ENCODE results near the gene POLR2L. TPM values are rescaled to one million over a fixed set of nuclear protein-coding genes. Genes with fewer than 3 reads are reported as not detected.

POLR2L gene
- polyA plus RNA-seq, 2 donors: 64.9 to 177 TPM

GRCh38 chr11:816433-816779 is 25.9 kb downstream of the POLR2L start:
- H3K36me3 ChIP-seq (ENCODE audit: control insufficient read depth in 2 of 2, insufficient read depth in 2 of 2, low read length in 1 of 2): peaks cover 9 to 23% of the 10 kb centered on the region in 2 donors
- H3K4me3 ChIP-seq (ENCODE audit: low read depth in 1 of 2, low read length in 2 of 2): no peak overlapping the region
- no peaks in the 10 kb centered on the region for H3K9me3 ChIP-seq (ENCODE audit: control insufficient read depth in 2 of 2, insufficient read depth in 1 of 2, low read depth in 1 of 2, low read length in 1 of 2)
- no peaks in the 10 kb centered on the region for H3K27me3 ChIP-seq (ENCODE audit: control insufficient read depth in 1 of 2, insufficient read depth in 2 of 2, low read length in 2 of 2)
- WGBS, 2 donors: 78 to 82% methylated on average over 11 of the region's 11 CpGs
- H3K4me1 ChIP-seq (ENCODE audit: control insufficient read depth in 2 of 2, insufficient read depth in 2 of 2, low read length in 1 of 2): peaks cover 9 to 23% of the 10 kb centered on the region in 2 donors
- no peak overlapping the region for H3K27ac ChIP-seq (ENCODE audit: low read depth in 2 of 2, low read length in 1 of 2)

GRCh38 chr11:815675-816432 is 26.5 kb downstream of the POLR2L start:
- WGBS, 2 donors: 83 to 84% methylated on average over 11 of the region's 11 CpGs
- no peaks in the 10 kb centered on the region for H3K9me3 ChIP-seq (ENCODE audit: control insufficient read depth in 2 of 2, insufficient read depth in 1 of 2, low read depth in 1 of 2, low read length in 1 of 2)
- H3K27me3 ChIP-seq (ENCODE audit: control insufficient read depth in 1 of 2, insufficient read depth in 2 of 2, low read length in 2 of 2): no peaks in the 10 kb centered on the region
- no peak overlapping the region for H3K27ac ChIP-seq (ENCODE audit: low read depth in 2 of 2, low read length in 1 of 2)
- peaks cover 4 to 18% of the 10 kb centered on the region in 2 donors for H3K4me1 ChIP-seq (ENCODE audit: control insufficient read depth in 2 of 2, insufficient read depth in 2 of 2, low read length in 1 of 2)
- peaks cover 9 to 25% of the 10 kb centered on the region in 2 donors for H3K36me3 ChIP-seq (ENCODE audit: control insufficient read depth in 2 of 2, insufficient read depth in 2 of 2, low read length in 1 of 2)
- no peak overlapping the region for H3K4me3 ChIP-seq (ENCODE audit: low read depth in 1 of 2, low read length in 2 of 2)

- H3K27me3 ChIP-seq (ENCODE audit: control insufficient read depth in 1 of 2, insufficient read depth in 2 of 2, low read length in 2 of 2): no peaks in the 10 kb centered on the region
Observed at GRCh38 chr11:813456-814096, 28.8 kb downstream of the POLR2L start.

GRCh38 chr11:813072-813455 is 29.3 kb downstream of the POLR2L start:
- Histone ChIP-seq H3K9me3 (ENCODE audit: control insufficient read depth in 2 of 2, insufficient read depth in 1 of 2, low read depth in 1 of 2, low read length in 1 of 2) (no peaks in the 10 kb centered on the region), H3K4me1 (ENCODE audit: control insufficient read depth in 2 of 2, insufficient read depth in 2 of 2, low read length in 1 of 2) (peaks cover 0 to 8% of the 10 kb centered on the region in 2 donors), H3K36me3 (ENCODE audit: control insufficient read depth in 2 of 2, insufficient read depth in 2 of 2, low read length in 1 of 2) (peaks cover 9 to 25% of the 10 kb centered on the region in 2 donors), H3K27ac (ENCODE audit: low read depth in 2 of 2, low read length in 1 of 2) (peak overlapping the region in 1 of 2 donors; percentile 0), H3K4me3 (ENCODE audit: low read depth in 1 of 2, low read length in 2 of 2) (no peak overlapping the region), H3K27me3 (ENCODE audit: control insufficient read depth in 1 of 2, insufficient read depth in 2 of 2, low read length in 2 of 2) (no peaks in the 10 kb centered on the region)
- 86 to 91% methylated on average over 6 of the region's 6 CpGs for WGBS, 2 donors

More at GRCh38 chr11:813456-814096, 28.8 kb downstream of the POLR2L start:
- H3K4me3 ChIP-seq (ENCODE audit: low read depth in 1 of 2, low read length in 2 of 2): no peak overlapping the region
- H3K27ac ChIP-seq (ENCODE audit: low read depth in 2 of 2, low read length in 1 of 2): peak overlapping the region in 1 of 2 donors; percentile 0
- 82 to 84% methylated on average over 9 of the region's 9 CpGs for WGBS, 2 donors
- peaks cover 0 to 11% of the 10 kb centered on the region in 2 donors for H3K4me1 ChIP-seq (ENCODE audit: control insufficient read depth in 2 of 2, insufficient read depth in 2 of 2, low read length in 1 of 2)
- H3K36me3 ChIP-seq (ENCODE audit: control insufficient read depth in 2 of 2, insufficient read depth in 2 of 2, low read length in 1 of 2): peaks cover 9 to 25% of the 10 kb centered on the region in 2 donors
- H3K9me3 ChIP-seq (ENCODE audit: control insufficient read depth in 2 of 2, insufficient read depth in 1 of 2, low read depth in 1 of 2, low read length in 1 of 2): no peaks in the 10 kb centered on the region

- Histone ChIP-seq H3K27me3 (ENCODE audit: control insufficient read depth in 1 of 2, insufficient read depth in 2 of 2, low read length in 2 of 2) (no peaks in the 10 kb centered on the region), H3K4me3 (ENCODE audit: low read depth in 1 of 2, low read length in 2 of 2) (no peak overlapping the region), H3K9me3 (ENCODE audit: control insufficient read depth in 2 of 2, insufficient read depth in 1 of 2, low read depth in 1 of 2, low read length in 1 of 2) (no peaks in the 10 kb centered on the region), H3K36me3 (ENCODE audit: control insufficient read depth in 2 of 2, insufficient read depth in 2 of 2, low read length in 1 of 2) (peaks cover 9 to 25% of the 10 kb centered on the region in 2 donors), H3K27ac (ENCODE audit: low read depth in 2 of 2, low read length in 1 of 2) (peak overlapping the region in 1 of 2 donors; percentile 13), H3K4me1 (ENCODE audit: control insufficient read depth in 2 of 2, insufficient read depth in 2 of 2, low read length in 1 of 2) (peaks cover 0 to 8% of the 10 kb centered on the region in 2 donors)
- WGBS, 2 donors: 83 to 88% methylated on average over 3 of the region's 3 CpGs
Observed at GRCh38 chr11:812390-812789, 29.9 kb downstream of the POLR2L start.

GRCh38 chr11:811446-812245 is 30.7 kb downstream of the POLR2L start:
- H3K36me3 ChIP-seq (ENCODE audit: control insufficient read depth in 2 of 2, insufficient read depth in 2 of 2, low read length in 1 of 2): peaks cover 9 to 25% of the 10 kb centered on the region in 2 donors
- WGBS, 2 donors: 64 to 66% methylated on average over 14 of the region's 14 CpGs

GRCh38 chr11:810040-810567 is 32.2 kb downstream of the POLR2L start:
- WGBS, 2 donors: 0 to 1% methylated on average over 36 to 55 of the region's 55 CpGs

More at GRCh38 chr11:811446-812245, 30.7 kb downstream of the POLR2L start:
- Histone ChIP-seq H3K9me3 (ENCODE audit: control insufficient read depth in 2 of 2, insufficient read depth in 1 of 2, low read depth in 1 of 2, low read length in 1 of 2) (no peaks in the 10 kb centered on the region), H3K27me3 (ENCODE audit: control insufficient read depth in 1 of 2, insufficient read depth in 2 of 2, low read length in 2 of 2) (no peaks in the 10 kb centered on the region), H3K4me1 (ENCODE audit: control insufficient read depth in 2 of 2, insufficient read depth in 2 of 2, low read length in 1 of 2) (peaks cover 0 to 8% of the 10 kb centered on the region in 2 donors), H3K4me3 (ENCODE audit: low read depth in 1 of 2, low read length in 2 of 2) (peak overlapping the region in 1 of 2 donors; percentile 97), H3K27ac (ENCODE audit: low read depth in 2 of 2, low read length in 1 of 2) (peak overlapping the region in 1 of 2 donors; percentile 13)

GRCh38 chr11:809287-810039 is 32.9 kb downstream of the POLR2L start, which contains the start of gene RPLP2:
RPLP2 (plus strand) TSS chr11:809967; CDS start chr11:810235, 268 bp downstream.
- peaks cover 9 to 25% of the 10 kb centered on the region in 2 donors for H3K36me3 ChIP-seq (ENCODE audit: control insufficient read depth in 2 of 2, insufficient read depth in 2 of 2, low read length in 1 of 2)
- no peaks in the 10 kb centered on the region for H3K27me3 ChIP-seq (ENCODE audit: control insufficient read depth in 1 of 2, insufficient read depth in 2 of 2, low read length in 2 of 2)
- H3K27ac ChIP-seq (ENCODE audit: low read depth in 2 of 2, low read length in 1 of 2): peak within 1 kb of the TSS; percentile 98
- H3K9me3 ChIP-seq (ENCODE audit: control insufficient read depth in 2 of 2, insufficient read depth in 1 of 2, low read depth in 1 of 2, low read length in 1 of 2): no peaks in the 10 kb centered on the region
- peak within 1 kb of the TSS; percentile 87 to 97 for H3K4me3 ChIP-seq (ENCODE audit: low read depth in 1 of 2, low read length in 2 of 2)
- peaks cover 0 to 14% of the 10 kb centered on the region in 2 donors for H3K4me1 ChIP-seq (ENCODE audit: control insufficient read depth in 2 of 2, insufficient read depth in 2 of 2, low read length in 1 of 2)
- 0 to 1% methylated on average over 68 to 81 of the region's 81 CpGs for WGBS, 2 donors

More at GRCh38 chr11:810040-810567, 32.2 kb downstream of the POLR2L start:
- Histone ChIP-seq H3K9me3 (ENCODE audit: control insufficient read depth in 2 of 2, insufficient read depth in 1 of 2, low read depth in 1 of 2, low read length in 1 of 2) (no peaks in the 10 kb centered on the region), H3K27ac (ENCODE audit: low read depth in 2 of 2, low read length in 1 of 2) (peak overlapping the region; percentile 81 to 92), H3K4me1 (ENCODE audit: control insufficient read depth in 2 of 2, insufficient read depth in 2 of 2, low read length in 1 of 2) (peaks cover 0 to 11% of the 10 kb centered on the region in 2 donors), H3K4me3 (ENCODE audit: low read depth in 1 of 2, low read length in 2 of 2) (peak overlapping the region; percentile 87 to 97), H3K27me3 (ENCODE audit: control insufficient read depth in 1 of 2, insufficient read depth in 2 of 2, low read length in 2 of 2) (no peaks in the 10 kb centered on the region), H3K36me3 (ENCODE audit: control insufficient read depth in 2 of 2, insufficient read depth in 2 of 2, low read length in 1 of 2) (peaks cover 9 to 25% of the 10 kb centered on the region in 2 donors)
